Type B pancreatic cell (in vitro differentiated cells): Measurements from ENCODE around the gene GHRH. TPM values are rescaled to one million over a fixed set of nuclear protein-coding genes. Genes with fewer than 3 reads are reported as not detected.

Experiments
- DNase-seq: peaks from one replicate; pipeline ENCODE4 v3.0.0; 2021; ENCODE audit warnings: mixed read lengths; ENCODE audit not compliant: unreplicated experiment; ENCODE audit errors: extremely low spot score
- H3K27ac Mint-ChIP-seq: 2 replicates; pipeline ENCODE4 v1.8.0; 2021; ENCODE audit warnings: mild to moderate bottlenecking, mixed read lengths
- H3K27me3 Mint-ChIP-seq: 2 replicates; pipeline ENCODE4 v1.8.0; 2021; ENCODE audit warnings: mixed read lengths
- H3K36me3 Mint-ChIP-seq: 2 replicates; pipeline ENCODE4 v1.8.0; 2021; ENCODE audit warnings: mixed read lengths
- H3K4me1 Mint-ChIP-seq: one replicate; pipeline ENCODE4 v1.8.0; 2021; ENCODE audit warnings: mixed read lengths; ENCODE audit not compliant: unreplicated experiment
- H3K4me3 Mint-ChIP-seq: 2 replicates; pipeline ENCODE4 v1.8.0; 2021; ENCODE audit warnings: mild to moderate bottlenecking, mixed read lengths
- H3K9me3 Mint-ChIP-seq: 2 replicates; pipeline ENCODE4 v1.8.0; 2021; ENCODE audit warnings: mixed read lengths
- total RNA-seq: library from RNA; stranded (reverse); gene quantifications from 2 replicates; pipeline ENCODE4 v1.2.1, GENCODE V29; 2021; ENCODE audit warnings: low replicate concordance
- TF ChIP-seq, protein P1 (sequence below): fragments of 200-600 bp; sonication (generic); conservative IDR thresholded peaks from 2 replicates; pipeline ENCODE4 v1.5.0; 2021; ENCODE audit warnings: antibody characterized with exemption, mild to moderate bottlenecking

GHRH gene
- total RNA-seq, 1 donor from 2014 or later = 0.77 TPM

DNA sequence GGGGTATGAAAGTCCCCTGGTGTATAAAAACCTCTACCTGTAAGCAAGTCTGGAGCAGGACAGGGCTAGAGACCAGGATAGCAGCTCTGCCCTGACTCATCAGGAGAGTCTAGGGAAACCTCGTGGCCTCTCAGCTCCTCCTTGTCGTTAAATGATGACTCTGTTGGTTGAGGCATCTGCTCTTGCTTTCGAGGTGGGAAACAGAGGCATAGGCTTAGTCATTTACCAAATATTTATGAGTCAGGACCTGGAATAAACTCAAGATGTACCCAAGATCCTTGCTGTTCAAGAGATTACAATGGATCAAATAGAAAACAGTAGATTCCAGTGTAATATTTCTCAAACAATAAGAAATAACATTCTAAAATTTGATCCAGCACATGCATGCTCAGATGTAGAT, 33.4 kb upstream of the GHRH start:
- peak overlapping the region; percentile 0 for H3K27ac Mint-ChIP-seq
- H3K27me3 Mint-ChIP-seq = no peaks in the 10 kb centered on the region
- no peak overlapping the region for H3K4me3 Mint-ChIP-seq
- TF ChIP-seq, protein P1, sequence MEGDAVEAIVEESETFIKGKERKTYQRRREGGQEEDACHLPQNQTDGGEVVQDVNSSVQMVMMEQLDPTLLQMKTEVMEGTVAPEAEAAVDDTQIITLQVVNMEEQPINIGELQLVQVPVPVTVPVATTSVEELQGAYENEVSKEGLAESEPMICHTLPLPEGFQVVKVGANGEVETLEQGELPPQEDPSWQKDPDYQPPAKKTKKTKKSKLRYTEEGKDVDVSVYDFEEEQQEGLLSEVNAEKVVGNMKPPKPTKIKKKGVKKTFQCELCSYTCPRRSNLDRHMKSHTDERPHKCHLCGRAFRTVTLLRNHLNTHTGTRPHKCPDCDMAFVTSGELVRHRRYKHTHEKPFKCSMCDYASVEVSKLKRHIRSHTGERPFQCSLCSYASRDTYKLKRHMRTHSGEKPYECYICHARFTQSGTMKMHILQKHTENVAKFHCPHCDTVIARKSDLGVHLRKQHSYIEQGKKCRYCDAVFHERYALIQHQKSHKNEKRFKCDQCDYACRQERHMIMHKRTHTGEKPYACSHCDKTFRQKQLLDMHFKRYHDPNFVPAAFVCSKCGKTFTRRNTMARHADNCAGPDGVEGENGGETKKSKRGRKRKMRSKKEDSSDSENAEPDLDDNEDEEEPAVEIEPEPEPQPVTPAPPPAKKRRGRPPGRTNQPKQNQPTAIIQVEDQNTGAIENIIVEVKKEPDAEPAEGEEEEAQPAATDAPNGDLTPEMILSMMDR = no peak
- peaks cover 4% of the 10 kb centered on the region for H3K9me3 Mint-ChIP-seq
- DNase-seq = no peak
- peaks cover 32% of the 10 kb centered on the region for H3K4me1 Mint-ChIP-seq
- H3K36me3 Mint-ChIP-seq = peaks cover 38% of the 10 kb centered on the region

DNA sequence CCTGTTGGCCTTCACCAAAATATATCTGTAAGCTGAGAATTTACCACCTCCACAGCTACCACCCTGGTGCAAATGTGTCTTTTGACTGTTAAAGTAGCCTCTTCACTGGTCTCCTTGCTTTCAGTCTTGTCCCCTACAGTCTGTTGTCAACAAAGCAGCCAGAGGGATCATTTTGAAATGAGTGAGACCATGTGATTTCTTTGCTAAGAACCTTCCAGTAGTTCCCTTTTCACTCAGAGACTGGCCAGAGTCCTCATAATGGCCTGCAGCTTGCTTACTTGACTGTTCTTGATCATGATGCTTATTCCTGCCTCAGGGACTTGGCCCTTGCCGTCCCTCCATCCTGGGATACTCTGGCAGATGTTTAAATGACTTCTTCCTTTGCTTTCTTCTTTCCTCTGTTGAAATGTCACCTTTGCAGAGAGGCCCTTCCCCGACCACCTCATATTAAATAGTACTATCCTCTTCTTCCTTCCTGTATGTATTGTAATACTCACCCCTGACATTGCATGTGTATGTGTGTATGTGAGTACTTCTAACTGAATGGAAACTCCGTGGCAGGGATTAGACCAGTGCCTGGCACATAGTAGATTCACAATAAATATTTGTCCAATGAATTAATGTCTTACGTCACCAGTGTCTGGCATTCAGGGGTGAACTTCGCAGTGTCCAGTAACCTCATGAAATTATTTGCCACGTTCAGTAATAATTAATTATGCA, 32.8 kb upstream of the GHRH start:
- H3K4me1 Mint-ChIP-seq = peaks cover 31% of the 10 kb centered on the region
- H3K27me3 Mint-ChIP-seq = no peaks in the 10 kb centered on the region
- peaks cover 4% of the 10 kb centered on the region for H3K9me3 Mint-ChIP-seq

DNA sequence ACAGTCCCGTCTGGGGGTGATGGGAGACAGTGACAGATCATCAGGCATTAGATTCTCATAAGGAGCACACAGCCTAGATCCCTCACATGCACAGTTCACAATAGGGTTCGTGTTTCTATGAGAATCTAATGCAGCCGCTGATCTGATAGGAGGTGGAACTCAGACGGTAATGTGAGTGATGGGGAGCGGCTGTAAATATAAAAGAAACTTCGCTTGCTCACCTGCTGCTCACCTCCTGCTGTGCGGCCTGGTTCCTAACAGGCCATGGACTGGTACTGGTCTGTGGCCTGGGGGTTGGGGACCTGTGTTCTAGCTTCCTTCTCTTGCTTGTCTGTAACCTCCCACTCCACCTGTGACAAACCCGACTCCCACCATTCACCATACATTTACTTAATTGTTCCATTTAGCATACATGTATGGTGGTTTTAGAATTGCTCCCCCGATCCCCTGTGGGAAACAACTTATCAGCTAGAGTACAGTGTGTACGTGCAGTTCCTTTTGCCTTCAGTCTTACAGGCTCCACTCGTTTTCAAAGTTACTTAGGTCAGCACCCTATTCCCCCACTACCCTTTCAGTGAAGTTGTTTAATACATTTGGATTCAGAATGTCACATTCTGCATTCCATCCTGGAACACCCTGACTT, 31.8 kb upstream of the GHRH start:
- no peak for DNase-seq
- no peak overlapping the region for H3K27ac Mint-ChIP-seq
- peak overlapping the region; percentile 2 for H3K4me3 Mint-ChIP-seq
- peaks cover 4% of the 10 kb centered on the region for H3K9me3 Mint-ChIP-seq
- no peaks in the 10 kb centered on the region for H3K27me3 Mint-ChIP-seq
- H3K36me3 Mint-ChIP-seq = peaks cover 32% of the 10 kb centered on the region
- TF ChIP-seq, protein P1 = no peak
- peaks cover 31% of the 10 kb centered on the region for H3K4me1 Mint-ChIP-seq

More for the DNA sequence above, 32.8 kb upstream of the GHRH start:
- DNase-seq = no peak
- Mint-ChIP-seq H3K4me3 (peak overlapping the region; percentile 4), H3K27ac (peak overlapping the region; percentile 0), H3K36me3 (peaks cover 35% of the 10 kb centered on the region)
- TF ChIP-seq, protein P1 = no peak

DNA sequence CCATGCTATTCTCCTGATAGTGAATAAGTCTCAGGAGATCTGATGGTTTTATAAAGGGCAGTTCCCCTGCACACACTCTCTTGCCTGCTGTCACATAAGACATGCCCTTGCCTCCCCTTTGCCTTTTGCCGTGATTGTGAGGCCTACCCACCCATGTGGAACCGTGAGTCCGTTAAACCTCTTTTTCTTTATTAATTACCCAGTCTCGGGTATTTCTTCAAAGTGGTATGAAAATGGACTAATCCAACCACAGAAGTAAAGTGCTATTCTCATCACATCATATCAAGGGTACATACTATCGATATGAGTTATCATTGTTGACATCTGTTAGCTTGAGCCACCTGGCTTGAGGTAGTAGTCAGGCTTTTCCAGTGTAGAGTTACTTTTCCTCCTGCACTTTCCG, 30.1 kb upstream of the GHRH start:
- TF ChIP-seq, protein P1 = no peak
- Mint-ChIP-seq H3K36me3 (peaks cover 29% of the 10 kb centered on the region), H3K4me1 (peaks cover 29% of the 10 kb centered on the region), H3K9me3 (peaks cover 4% of the 10 kb centered on the region), H3K27me3 (no peaks in the 10 kb centered on the region), H3K4me3 (peak overlapping the region; percentile 73), H3K27ac (peak overlapping the region; percentile 71)
- DNase-seq = no peak

DNA sequence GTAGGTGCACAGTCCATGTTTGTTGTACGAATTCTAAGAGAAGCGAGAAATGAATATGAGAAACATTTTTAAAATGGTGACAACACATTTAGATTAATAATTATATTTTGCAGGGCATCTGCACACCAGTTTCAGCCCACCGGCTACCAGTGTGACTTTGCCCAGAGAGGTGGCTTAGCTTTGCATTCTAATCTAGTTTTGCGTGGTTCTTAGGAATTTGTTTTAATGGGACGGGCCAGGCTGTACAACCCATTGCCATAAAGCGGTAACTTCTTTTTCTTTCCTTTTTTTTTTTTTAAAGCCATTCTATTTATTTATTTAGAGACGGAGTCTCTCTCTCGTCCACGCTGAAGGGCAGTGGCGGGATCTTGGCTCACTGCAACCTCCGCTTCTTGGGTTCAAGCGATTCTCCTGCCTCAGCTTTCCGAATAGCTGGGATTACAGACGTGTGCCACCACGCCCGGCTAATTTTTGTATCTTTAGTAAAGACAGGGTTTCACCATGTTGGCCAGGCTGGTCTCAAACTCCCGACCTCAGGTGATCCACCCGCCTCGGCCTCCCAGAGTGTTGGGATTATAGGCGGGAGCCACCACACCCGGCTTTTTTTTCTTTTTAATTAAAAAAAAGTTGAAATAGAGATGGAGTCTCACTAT, 28.7 kb upstream of the GHRH start:
- Mint-ChIP-seq H3K36me3 (peaks cover 29% of the 10 kb centered on the region), H3K27ac (peak overlapping the region; percentile 97), H3K4me1 (peaks cover 15% of the 10 kb centered on the region), H3K27me3 (no peaks in the 10 kb centered on the region), H3K9me3 (peaks cover 4% of the 10 kb centered on the region), H3K4me3 (peak overlapping the region; percentile 92)
- TF ChIP-seq, protein P1 = no peak
- DNase-seq = no peak
